HepG2 (cell line): Measurements from ENCODE around the gene TMEM87A. TPM values are rescaled to one million over a fixed set of nuclear protein-coding genes. Genes with fewer than 3 reads are reported as not detected.

ENCODE experiments used
- BATF2 ChIP-seq: sonication (generic); formaldehyde crosslinking; IDR thresholded peaks from 2 replicates; pipeline ENCODE4 v1.8.0; 2022; ENCODE audit warnings: mild to moderate bottlenecking, missing genetic modification reagents, moderate library complexity
- CBX2 ChIP-seq, 2 experiments: fragments of 200-600 bp in 1 of 2; sonication (generic); formaldehyde crosslinking in 1 of 2; IDR thresholded peaks; 2 replicates each; pipeline versions ENCODE4 v1.7.0 to v1.8.1; 2018 to 2022; ENCODE audit warnings: low read depth in 2 of 2, low read length in 1 of 2, mild to moderate bottlenecking in 1 of 2, missing genetic modification reagents in 1 of 2
- FOXP1 ChIP-seq, 2 experiments: fragments of 450-650 bp in 1 of 2; IDR thresholded peaks; 2 replicates each; pipeline ENCODE4 v1.6.1; 2017 to 2018; ENCODE audit warnings: antibody characterized with exemption in 1 of 2
- GLI4 ChIP-seq: sonication (generic); formaldehyde crosslinking; IDR thresholded peaks from 2 replicates; pipeline ENCODE4 v1.5.1; 2020; ENCODE audit warnings: missing genetic modification reagents, mild to moderate bottlenecking, moderate library complexity, borderline replicate concordance
- KAT8 ChIP-seq: IDR thresholded peaks from 2 replicates; pipeline ENCODE4 v1.6.1; 2016; ENCODE audit warnings: missing genetic modification reagents, missing compliant biosample characterization
- KDM3A ChIP-seq: IDR thresholded peaks from 2 replicates; pipeline ENCODE4 v1.6.1; 2018; ENCODE audit warnings: low read depth, missing compliant biosample characterization
- KLF9 ChIP-seq: IDR thresholded peaks from 2 replicates; pipeline ENCODE4 v1.6.1; 2016; ENCODE audit warnings: low read depth
- NBN ChIP-seq: fragments of 450-650 bp; conservative IDR thresholded peaks from 2 replicates; pipeline ENCODE4 v1.6.1; 2017
- PBX3 ChIP-seq: sonication (generic); formaldehyde crosslinking; IDR thresholded peaks from 2 replicates; pipeline ENCODE4 v1.8.1; 2023; ENCODE audit warnings: missing genetic modification reagents, inconsistent platforms, borderline replicate concordance
- SMARCC2 ChIP-seq: fragments of 450-650 bp; IDR thresholded peaks from 2 replicates; pipeline ENCODE4 v1.6.1; 2017; ENCODE audit warnings: antibody characterized with exemption, mild to moderate bottlenecking
- TBX2 ChIP-seq: sonication (generic); formaldehyde crosslinking; IDR thresholded peaks from 2 replicates; pipeline ENCODE4 v1.5.0; 2020; ENCODE audit warnings: missing genetic modification reagents, mild to moderate bottlenecking, borderline replicate concordance
- ZBTB43 ChIP-seq: sonication (generic); formaldehyde crosslinking; conservative IDR thresholded peaks from 2 replicates; pipeline ENCODE4 v1.4.0; 2020; ENCODE audit warnings: missing genetic modification reagents
- ZFX ChIP-seq: sonication (generic); formaldehyde crosslinking; IDR thresholded peaks from 2 replicates; pipeline ENCODE4 v1.4.0; 2020; ENCODE audit warnings: mild to moderate bottlenecking, low read depth, missing genetic modification reagents, moderate library complexity
- ZNF275 ChIP-seq: sonication (generic); formaldehyde crosslinking; IDR thresholded peaks from 2 replicates; pipeline ENCODE4 v1.8.0; 2022; ENCODE audit warnings: missing genetic modification reagents, mild to moderate bottlenecking, inconsistent platforms, borderline replicate concordance
- ZNF276 ChIP-seq: sonication (generic); formaldehyde crosslinking; IDR thresholded peaks from 2 replicates; pipeline ENCODE4 v1.4.0; 2020; ENCODE audit warnings: mild to moderate bottlenecking, low read depth, missing genetic modification reagents
- ZNF746 ChIP-seq: sonication (generic); formaldehyde crosslinking; IDR thresholded peaks from 2 replicates; pipeline ENCODE4 v1.8.0; 2022; ENCODE audit warnings: mild to moderate bottlenecking, missing genetic modification reagents
- ZSCAN31 ChIP-seq: sonication (generic); formaldehyde crosslinking; IDR thresholded peaks from 2 replicates; pipeline ENCODE4 v1.5.0; 2020; ENCODE audit warnings: low read depth, mild to moderate bottlenecking, missing genetic modification reagents
- polyA plus RNA-seq, 8 experiments: library from polyadenylated mRNA; depleted of rRNA in 3 of 8; stranded (reverse) in 7 of 8; unstranded in 1 of 8; fragments of >200 nt; fragmentation: Illumina TruSeq in 4 of 8; extraction: Trizol in 4 of 8; gene quantifications; 2 replicates each; pipeline versions ENCODE4 v1.2.1 to v1.2.3, GENCODE V29; 2011 to 2016; ENCODE audit warnings: low read depth in 4 of 8, missing spikeins in 1 of 8, mixed read lengths in 1 of 8; ENCODE audit not compliant: insufficient read depth in 1 of 8
- total RNA-seq, 5 experiments: library from RNA; depleted of rRNA; stranded (reverse); fragments of >200 nt; fragmentation: Illumina TruSeq; extraction: Trizol; gene quantifications; 2 replicates each; pipeline ENCODE4 v1.2.3, GENCODE V29; 2016; ENCODE audit warnings: low read depth in 1 of 5
- TF ChIP-seq, protein P1 (sequence below): sonication (generic); formaldehyde crosslinking; conservative IDR thresholded peaks from 2 replicates; pipeline ENCODE4 v1.5.0; 2020; ENCODE audit warnings: missing genetic modification reagents

TMEM87A gene
- total and polyA plus RNA-seq, 2 of the 13 experiments (the other 11 are each of a cell fraction or from before 2014, with no cell fraction given) = 20.2 to 42.8 TPM

DNA sequence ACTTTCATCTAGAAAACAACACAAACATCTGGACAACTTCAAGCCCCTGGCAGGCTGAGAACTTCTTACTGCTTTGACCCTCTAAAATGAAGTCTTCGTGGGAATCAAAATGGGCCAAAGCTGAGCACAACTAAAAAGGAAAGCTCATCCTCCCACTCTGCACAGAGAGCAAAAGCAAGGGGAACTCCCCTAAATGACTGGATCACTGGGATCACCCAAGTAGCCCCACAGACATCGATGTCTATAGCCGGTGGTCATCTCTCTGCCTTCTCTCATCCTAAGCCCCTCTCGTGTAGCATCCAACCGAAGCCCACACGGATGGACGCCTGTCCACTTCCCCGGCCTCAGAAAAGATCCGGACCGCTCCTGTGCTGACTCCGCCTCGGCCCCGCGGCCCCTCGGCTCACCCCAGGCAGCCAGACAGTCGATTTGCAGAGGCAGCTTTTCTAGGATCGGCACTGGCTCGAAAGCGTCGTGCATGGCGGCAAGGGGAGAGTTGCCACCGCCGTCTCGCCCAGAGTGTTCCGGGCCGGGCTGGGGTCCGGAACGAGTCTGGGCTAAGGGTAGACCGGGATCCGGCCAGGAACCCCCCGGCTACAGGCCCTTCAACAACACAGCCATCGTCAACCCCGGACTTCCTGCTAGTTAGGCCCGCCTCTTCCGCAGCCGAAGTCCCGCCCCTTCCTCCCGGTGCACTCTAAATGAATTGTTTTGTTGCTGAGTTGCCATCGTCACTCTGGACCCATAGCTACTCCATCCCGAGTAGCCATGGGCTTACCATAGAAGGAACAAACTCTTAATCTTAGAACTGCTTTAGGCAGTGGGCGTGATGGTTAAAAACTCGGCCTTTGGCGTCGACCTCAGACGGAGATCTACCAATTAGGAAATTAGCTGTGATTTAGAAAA, 65.3 kb downstream of the TMEM87A start, which contains the start of gene VPS39 (continued):
- TF ChIP-seq ZNF276 (CRISPR knock-in tag) = no peak
- no peak for TF ChIP-seq SMARCC2
- TF ChIP-seq, protein P1, sequence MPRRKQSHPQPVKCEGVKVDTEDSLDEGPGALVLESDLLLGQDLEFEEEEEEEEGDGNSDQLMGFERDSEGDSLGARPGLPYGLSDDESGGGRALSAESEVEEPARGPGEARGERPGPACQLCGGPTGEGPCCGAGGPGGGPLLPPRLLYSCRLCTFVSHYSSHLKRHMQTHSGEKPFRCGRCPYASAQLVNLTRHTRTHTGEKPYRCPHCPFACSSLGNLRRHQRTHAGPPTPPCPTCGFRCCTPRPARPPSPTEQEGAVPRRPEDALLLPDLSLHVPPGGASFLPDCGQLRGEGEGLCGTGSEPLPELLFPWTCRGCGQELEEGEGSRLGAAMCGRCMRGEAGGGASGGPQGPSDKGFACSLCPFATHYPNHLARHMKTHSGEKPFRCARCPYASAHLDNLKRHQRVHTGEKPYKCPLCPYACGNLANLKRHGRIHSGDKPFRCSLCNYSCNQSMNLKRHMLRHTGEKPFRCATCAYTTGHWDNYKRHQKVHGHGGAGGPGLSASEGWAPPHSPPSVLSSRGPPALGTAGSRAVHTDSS (CRISPR knock-in tag) = no peak
- TF ChIP-seq ZSCAN31 = peak; percentile 81; the same call in 1 of the 2 replicates
- no peak for TF ChIP-seq PBX3 (CRISPR knock-in tag)
- TF ChIP-seq CBX2 (IDR thresholded peaks at IDR 0.05; ENCODE audit: low read depth, low read length) = no peak
- TF ChIP-seq CBX2 (CRISPR knock-in tag; IDR thresholded peaks at IDR 0.05; ENCODE audit: low read depth) = no peak
- peak; percentile 67 for TF ChIP-seq TBX2 (CRISPR knock-in tag)
- TF ChIP-seq KAT8 (CRISPR knock-in tag) = peak; percentile 97
- no peak for TF ChIP-seq KLF9 (CRISPR knock-in tag)
- 0 out of 2 replicates have a peak, but pooled peaks have one; percentile 21 for TF ChIP-seq ZNF746 (CRISPR knock-in tag)
- TF ChIP-seq NBN = no peak
- no peak for TF ChIP-seq FOXP1 (IDR thresholded peaks at IDR 0.05)
- no peak for TF ChIP-seq FOXP1 (CRISPR knock-in tag; IDR thresholded peaks at IDR 0.05)
- no peak for TF ChIP-seq KDM3A (CRISPR knock-in tag)
- no peak for TF ChIP-seq BATF2 (CRISPR knock-in tag)
- no peak for TF ChIP-seq ZBTB43 (CRISPR knock-in tag)
- peak; percentile 93; the same call in 1 of the 2 replicates for TF ChIP-seq ZFX (CRISPR knock-in tag)
- TF ChIP-seq GLI4 (CRISPR knock-in tag) = 0 out of 2 replicates have a peak, but pooled peaks have one; percentile 22
- TF ChIP-seq ZNF275 (CRISPR knock-in tag) = no peak
